GM08714 (cell line): ENCODE data around the gene YTHDC1.

ENCODE experiments used
- H3K4me3 ChIP-seq: fragments of 200-500 bp; sonication (Bioruptor generic); 2 replicates; pipeline ENCODE4 v1.5.1; 2014; ENCODE audit warnings: mild to moderate bottlenecking, low read length, inconsistent platforms
- ZNF274 ChIP-seq: IDR thresholded peaks from 2 replicates; pipeline ENCODE4 v1.6.1; 2012; ENCODE audit warnings: mild to moderate bottlenecking, low read depth, low read length

The YTHDC1 gene

DNA sequence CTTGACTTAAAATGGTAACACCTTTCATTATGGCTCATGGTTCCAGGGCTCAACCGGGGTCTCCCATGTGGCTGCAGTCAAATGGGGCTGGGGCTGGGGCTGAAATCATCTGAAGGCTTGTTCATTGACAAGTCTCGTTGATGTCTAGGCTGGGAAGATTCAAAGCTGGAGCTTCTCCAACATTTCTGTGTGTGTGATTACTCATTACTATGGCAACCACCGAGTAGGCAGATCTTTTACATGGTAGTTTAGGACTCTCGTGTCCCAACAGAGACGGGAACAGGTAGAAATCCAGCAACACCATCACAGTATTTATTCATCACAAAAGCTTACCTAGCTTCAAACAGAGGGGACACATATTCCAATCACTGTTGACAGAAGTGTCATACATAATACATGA, 7.8 kb downstream of the YTHDC1 start:
- TF ChIP-seq ZNF274 = no peak
- H3K4me3 ChIP-seq = no peak overlapping the region

DNA sequence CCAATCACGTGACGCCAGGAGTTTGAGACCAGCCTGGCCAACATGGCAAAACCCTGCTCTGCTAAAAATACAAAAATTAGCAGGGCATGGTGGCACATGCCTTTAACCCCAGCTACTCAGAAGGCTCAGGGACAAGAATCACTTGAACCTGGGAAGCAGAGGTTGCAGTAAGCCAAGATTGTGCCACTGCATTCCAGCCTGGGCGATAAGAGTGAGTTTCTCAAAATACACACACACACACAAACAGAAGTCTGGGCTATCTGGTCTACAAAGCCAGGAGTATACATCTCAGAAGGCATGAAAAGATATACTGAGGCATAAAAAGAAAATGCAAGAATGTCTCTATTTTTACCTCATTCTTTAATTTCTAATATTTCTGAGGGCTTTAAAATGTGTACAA, 11.3 kb downstream of the YTHDC1 start:
- no peak for TF ChIP-seq ZNF274

DNA sequence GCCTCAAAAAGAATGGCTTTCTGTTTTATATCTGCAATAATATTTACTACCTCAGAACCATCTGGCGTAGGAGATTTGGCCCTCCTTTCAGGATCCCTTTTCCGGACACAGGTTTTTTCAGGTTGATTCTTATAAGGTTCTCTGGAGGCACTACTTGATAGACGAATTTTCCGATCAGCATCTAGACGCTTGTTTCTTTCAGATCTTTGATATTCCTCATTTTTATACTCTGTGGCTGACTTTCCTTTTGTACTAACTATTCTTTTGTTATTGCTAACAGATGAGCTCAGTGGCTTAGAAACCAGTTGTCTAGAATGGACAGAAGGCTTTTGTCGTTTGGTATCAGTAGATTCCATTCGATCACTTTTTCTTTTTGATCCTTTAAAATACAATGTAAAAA, 12.4 kb downstream of the YTHDC1 start:
- no peak for TF ChIP-seq ZNF274
- H3K4me3 ChIP-seq = no peak overlapping the region

More for the DNA sequence above, 11.3 kb downstream of the YTHDC1 start:
- no peak overlapping the region for H3K4me3 ChIP-seq

DNA sequence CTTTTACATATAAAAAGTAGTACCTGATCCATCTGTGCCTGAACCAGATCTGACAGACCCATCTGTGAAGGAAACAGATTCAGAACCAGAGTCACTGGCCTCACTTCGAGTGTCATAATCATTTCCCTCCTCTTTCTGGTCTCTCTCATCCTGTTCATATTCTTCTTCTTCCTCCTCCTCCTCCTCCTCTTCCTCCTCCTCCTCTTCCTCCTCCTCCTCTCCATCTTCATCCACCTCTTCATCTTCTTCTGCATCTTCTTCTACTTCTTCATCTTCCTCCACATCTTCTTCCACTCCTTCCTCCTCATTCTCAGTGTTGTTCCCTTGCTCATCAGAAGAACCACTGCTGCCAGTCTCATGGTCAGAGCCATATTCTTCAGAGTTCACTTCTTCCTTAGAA, 12.9 kb downstream of the YTHDC1 start:
- no peak for TF ChIP-seq ZNF274
- no peak overlapping the region for H3K4me3 ChIP-seq

DNA sequence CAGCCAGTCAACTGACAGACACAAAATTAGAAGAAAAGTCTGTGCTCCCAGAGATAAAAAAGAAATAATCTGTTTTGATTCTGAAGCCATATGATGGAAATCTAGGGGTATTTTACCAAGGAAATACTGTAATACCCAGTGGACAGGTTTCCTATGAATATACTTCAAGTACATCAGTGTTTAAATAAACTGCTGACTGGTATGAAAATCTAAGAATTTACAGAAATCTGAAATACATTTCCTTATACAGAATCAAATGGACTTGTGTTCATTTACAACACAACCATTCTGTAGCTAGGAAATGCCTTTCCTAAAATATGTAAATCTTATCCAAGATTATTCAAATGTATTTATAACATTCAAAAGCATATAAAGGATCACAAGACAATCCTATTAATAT, 13.4 kb downstream of the YTHDC1 start:
- H3K4me3 ChIP-seq = no peak overlapping the region
- no peak for TF ChIP-seq ZNF274

DNA sequence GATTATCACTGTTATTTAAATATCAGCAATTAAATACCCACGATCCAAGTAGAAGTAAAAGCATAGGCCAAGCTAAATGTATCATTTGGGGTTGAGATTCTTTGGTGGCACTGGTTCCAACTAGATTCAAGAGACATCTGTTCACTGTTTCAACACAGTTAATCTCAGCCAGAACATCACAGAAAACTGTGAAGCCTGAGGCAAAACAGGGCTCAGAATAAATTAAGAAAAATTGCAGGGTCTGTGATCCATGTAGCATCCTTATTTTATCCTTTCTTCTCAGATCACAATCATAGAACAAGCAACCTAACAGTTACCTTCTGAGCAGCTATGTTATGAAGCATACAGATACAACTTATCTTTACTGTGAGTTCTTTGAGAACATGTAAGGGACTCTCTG, 23.7 kb downstream of the YTHDC1 start:
- TF ChIP-seq ZNF274 = no peak
- H3K4me3 ChIP-seq = no peak overlapping the region

DNA sequence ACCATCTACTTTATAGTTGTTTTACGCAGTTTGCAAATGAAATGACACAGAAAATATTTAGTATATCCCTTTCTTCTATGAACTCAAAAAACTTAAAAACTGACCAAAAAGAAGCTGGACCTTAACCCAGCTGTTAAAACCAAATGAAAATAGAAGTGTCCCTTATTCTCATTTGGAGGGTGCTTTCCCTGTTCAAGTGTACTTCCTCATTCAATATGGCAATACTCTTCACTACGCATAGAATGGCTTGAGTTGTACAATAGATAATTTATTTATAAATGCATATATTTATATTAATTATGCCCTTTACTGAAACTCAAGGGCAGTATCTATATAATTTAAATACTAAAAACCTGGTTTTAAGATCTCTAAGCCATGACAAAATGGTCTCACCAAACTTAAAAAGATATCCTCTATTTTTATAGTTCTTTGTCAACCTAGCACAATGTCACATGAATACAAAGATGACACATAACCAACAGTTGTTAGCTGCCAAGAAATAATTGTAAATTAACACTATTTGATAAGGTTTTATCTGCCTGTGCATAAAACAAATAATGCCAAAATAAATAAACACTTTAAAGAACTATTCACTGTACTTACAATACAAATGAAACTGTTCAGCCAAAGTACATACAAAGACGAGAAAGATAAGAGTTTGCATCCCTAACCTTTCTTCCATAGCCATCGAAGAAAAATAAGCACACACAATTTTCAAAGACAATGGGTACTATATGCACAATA, 25.2 kb downstream of the YTHDC1 start:
- TF ChIP-seq ZNF274 = no peak
- H3K4me3 ChIP-seq = no peak overlapping the region

DNA sequence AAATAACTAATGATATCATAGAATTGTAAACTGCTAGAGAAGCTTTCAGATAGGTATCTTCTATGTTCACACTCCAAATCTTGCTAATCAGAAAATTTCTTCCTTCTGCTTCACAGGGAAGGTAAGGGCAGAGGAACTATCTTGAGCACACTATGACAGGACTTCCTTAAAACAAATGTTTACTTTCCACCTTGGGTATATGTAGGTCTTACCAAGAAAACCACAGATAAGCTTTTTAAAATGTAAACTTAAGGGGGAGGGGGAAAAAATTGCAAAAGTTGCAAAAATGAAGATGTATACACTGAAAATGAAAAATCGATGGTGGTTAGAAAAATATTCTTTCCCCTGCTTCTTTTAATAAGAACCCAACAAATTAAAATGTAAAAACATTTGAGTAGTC, 30.9 kb downstream of the YTHDC1 start:
- no peak overlapping the region for H3K4me3 ChIP-seq
- no peak for TF ChIP-seq ZNF274

DNA sequence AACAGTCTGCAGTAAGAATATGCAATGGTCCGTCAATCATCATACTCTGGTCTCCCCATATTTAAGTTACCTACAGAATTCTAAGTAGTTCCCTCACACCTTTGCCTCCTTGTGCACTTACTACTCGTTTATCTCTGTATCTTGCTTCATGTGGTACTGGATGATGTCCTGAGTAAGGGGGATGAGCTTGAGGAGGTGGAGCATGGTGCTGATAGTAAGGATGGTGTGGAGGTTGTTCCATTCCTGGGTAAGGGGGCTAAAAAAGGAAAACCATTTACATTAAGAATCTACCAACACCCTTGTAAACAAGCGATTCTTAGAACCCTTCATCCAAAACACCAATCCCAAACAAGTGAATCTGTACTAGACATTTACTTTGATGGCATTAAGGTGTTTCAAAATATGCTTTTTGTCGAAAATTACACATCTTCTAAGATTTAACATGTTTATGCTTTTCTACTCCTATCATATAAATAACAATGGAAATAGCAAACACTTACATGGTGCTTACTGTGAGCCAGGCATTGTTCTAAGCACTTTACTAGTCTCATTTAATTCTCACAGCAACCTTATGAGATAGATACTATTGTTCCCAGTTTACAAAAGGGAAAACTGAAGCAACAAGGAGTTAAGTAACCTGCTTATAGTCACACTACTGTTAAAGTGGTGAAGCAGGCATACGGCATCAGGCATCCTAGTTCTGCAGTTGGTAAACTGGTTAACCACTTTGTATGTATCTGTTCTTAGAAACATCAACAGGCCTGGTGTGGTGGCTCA, 33.5 kb downstream of the YTHDC1 start:
- TF ChIP-seq ZNF274 = no peak
- H3K4me3 ChIP-seq = no peak overlapping the region

DNA sequence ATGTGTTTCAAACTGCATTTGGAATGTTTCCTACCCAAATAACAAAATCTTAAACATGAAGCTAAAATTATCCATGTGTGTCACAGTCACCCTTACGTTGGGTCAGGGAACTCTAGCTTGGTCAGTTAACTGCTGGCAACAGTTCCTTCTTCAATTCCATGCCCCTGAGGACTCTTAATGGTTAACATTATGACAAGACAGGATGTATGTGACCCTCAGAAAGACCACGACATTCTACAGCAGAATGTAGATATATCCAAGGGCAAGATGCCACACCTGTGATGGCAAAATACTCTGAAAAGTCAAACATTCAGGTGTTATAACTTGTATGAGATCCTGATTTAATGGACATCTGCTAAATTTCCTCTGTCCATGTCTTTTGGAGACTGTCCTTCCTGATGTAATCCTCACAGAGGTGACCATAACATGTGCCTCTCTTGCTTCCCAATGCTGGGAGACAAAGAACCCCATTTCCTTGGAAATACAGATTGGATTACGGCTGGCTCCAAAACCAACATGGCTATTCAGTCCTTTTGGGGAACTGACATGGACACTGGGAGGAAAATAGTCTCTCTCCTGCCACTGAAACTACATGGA, 39.1 kb downstream of the YTHDC1 start:
- TF ChIP-seq ZNF274 = no peak
- H3K4me3 ChIP-seq = no peak overlapping the region

DNA sequence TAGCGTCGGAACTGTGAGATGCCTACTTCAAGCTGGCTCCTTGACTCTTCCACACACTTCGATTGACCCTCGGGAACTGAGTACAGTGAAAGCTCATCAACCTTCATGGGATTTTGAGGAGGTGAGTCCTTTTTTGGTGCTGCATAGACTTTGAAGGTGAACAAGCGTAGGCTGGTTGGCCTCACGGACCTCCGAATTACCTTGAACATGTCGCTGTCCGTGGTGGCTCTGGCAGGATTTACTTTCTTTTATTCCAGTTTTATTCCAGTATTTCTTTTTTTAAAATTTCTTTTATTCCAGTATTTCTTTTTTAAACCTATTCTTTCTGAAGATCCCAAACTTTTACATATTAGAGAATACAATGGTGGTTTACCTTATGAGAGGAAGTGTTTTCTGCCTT, 45.2 kb downstream of the YTHDC1 start:
- TF ChIP-seq ZNF274 = no peak

DNA sequence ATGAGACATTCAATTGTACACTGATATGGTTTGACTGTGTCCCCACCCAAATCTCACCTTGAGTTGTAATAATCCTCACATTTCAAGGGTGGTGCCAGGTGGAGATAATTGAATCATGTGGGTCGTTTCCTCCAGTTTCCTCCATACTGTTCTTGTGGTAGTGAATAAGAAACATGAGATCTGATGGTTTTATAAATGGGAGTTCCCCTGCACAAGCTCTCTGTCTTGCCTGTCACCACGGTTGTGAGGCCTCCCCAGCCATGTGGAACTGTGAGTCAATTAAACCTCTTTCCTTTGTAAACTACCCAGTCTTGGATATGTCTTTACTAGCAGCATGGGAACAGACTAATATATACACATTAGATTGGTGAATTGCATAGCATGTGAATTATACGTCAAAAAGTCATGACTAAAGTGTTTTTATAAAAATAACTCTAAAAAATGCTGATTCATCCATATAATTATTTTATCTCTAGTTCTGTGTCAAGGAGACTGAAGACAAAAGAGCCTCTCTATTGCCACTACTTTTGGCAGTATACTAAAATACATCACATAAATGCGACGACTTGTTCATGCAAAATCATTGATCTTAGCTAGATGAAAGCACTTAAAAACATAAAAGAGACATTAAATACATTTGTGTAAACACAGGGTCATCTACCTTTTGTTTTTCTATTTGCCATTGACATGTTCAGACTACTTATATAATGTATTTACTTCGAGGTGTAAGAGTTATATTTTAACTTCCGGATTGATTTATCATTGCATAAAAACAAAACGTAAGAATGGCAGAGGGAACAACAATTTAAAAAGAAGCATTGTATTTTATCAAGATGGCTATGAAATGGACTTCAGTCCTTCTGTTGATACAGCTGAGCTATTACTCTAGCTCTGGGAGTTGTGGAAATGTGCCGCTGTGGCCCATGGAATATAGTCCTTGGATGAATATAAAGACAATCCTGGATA, 50.1 kb downstream of the YTHDC1 start:
- no peak for TF ChIP-seq ZNF274
- no peak overlapping the region for H3K4me3 ChIP-seq

More for the DNA sequence above, 45.2 kb downstream of the YTHDC1 start:
- H3K4me3 ChIP-seq = no peak overlapping the region

DNA sequence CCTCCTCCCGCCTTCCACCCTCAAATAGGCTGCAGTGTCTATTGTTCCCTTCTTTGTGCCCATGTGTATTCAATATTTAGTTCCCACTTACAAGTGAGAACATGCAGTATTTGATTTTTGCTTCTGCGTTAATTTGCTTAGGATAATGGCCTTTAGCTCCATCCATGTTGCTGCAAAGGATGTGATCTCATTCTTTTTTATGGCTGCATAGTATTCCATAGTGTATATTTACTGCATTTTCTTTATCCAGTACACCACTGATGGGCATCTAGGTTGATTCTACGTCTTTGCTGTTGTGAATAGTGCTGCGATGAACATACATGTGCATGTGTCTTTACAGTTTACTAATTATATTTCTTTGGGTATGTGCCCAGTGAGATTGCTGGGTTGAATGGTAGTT, 52.8 kb downstream of the YTHDC1 start:
- H3K4me3 ChIP-seq = no peak overlapping the region
- no peak for TF ChIP-seq ZNF274

DNA sequence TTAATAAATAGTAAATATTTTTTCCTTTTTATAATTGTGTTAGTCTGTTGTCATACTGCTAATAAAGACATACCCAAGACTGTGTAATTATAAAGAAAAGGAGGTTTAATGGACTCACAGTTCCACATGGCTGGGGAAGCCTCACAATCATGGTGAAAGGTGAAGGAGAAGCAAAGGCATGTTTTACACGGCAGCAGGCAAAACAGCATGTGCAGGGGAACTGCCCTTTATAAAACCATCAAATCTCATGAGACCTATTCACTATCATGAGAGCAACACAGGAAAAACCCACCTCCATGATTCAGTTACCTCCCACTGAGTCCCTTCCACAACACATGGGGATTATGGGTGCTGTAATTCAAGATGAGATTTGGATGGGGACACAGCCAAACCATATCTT, 58.6 kb downstream of the YTHDC1 start:
- no peak for TF ChIP-seq ZNF274
- H3K4me3 ChIP-seq = no peak overlapping the region

DNA sequence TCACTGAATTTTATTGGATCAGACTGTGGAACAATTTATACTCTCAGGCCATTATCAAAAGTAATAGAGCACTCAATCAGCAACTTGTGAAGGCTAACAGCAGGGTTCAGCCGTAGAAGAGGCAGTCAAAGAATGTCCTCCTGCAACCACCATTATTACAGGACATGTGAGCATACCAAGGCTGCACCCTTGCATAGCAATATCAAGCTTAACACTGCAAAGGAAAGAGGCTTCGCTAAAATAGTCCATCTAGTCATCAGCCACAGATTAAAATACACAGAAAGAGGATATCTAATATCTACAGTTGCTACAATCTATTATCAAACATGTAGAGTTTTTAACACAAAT, 61.5 kb downstream of the YTHDC1 start:
- TF ChIP-seq ZNF274 = no peak
- no peak overlapping the region for H3K4me3 ChIP-seq
